Glutamatergic neuron (in vitro differentiated cells): ENCODE data around the gene REC114. TPM values are rescaled to one million over a fixed set of nuclear protein-coding genes. Genes with fewer than 3 reads are reported as not detected.

Experiments
- DNase-seq: peaks from one replicate; pipeline ENCODE4 v3.0.0; 2022
- H3K27ac Mint-ChIP-seq: one replicate; pipeline ENCODE4 v1.8.0; 2020; ENCODE audit warnings: mild to moderate bottlenecking, mixed read lengths, inconsistent platforms; ENCODE audit not compliant: unreplicated experiment
- H3K27me3 Mint-ChIP-seq: one replicate; pipeline ENCODE4 v1.8.0; 2020; ENCODE audit warnings: mild to moderate bottlenecking, moderate library complexity, mixed read lengths, inconsistent platforms; ENCODE audit not compliant: unreplicated experiment
- H3K36me3 Mint-ChIP-seq: one replicate; pipeline ENCODE4 v1.8.0; 2020; ENCODE audit warnings: mild to moderate bottlenecking, mixed read lengths, inconsistent platforms; ENCODE audit not compliant: unreplicated experiment
- H3K4me1 Mint-ChIP-seq: one replicate; pipeline ENCODE4 v1.8.0; 2020; ENCODE audit warnings: mild to moderate bottlenecking, low read depth, mixed read lengths, inconsistent platforms; ENCODE audit not compliant: unreplicated experiment
- H3K4me3 Mint-ChIP-seq: one replicate; pipeline ENCODE4 v1.8.0; 2020; ENCODE audit warnings: mild to moderate bottlenecking, mixed read lengths, inconsistent platforms; ENCODE audit not compliant: unreplicated experiment
- H3K9me3 Mint-ChIP-seq: one replicate; pipeline ENCODE4 v1.8.0; 2020; ENCODE audit warnings: mild to moderate bottlenecking, moderate library complexity, mixed read lengths, inconsistent platforms; ENCODE audit not compliant: unreplicated experiment
- CTCF ChIP-seq: fragments of 200-600 bp; sonication (generic); IDR thresholded peaks from one replicate; pipeline ENCODE4 v1.5.0; 2021; ENCODE audit not compliant: partially characterized antibody, unreplicated experiment
- long read RNA-seq: library from polyadenylated mRNA; unstranded; transcript quantifications from one replicate; pipeline ENCODE4 v2.0.0, GENCODE V29; 2020; ENCODE audit not compliant: unreplicated experiment
- total RNA-seq: library from RNA; stranded (reverse); fragmentation: NEBNext Ultra II Directional; extraction: Animal tissue kit (Norgen Biotek cat#: 25700); gene quantifications from one replicate; pipeline ENCODE4 v1.2.1, GENCODE V29; 2021; ENCODE audit not compliant: unreplicated experiment

Gene REC114, protein sequence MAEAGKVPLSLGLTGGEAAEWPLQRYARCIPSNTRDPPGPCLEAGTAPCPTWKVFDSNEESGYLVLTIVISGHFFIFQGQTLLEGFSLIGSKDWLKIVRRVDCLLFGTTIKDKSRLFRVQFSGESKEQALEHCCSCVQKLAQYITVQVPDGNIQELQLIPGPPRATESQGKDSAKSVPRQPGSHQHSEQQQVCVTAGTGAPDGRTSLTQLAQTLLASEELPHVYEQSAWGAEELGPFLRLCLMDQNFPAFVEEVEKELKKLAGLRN
- total RNA-seq: not detected
- long read RNA-seq: 0 reads

DNA sequence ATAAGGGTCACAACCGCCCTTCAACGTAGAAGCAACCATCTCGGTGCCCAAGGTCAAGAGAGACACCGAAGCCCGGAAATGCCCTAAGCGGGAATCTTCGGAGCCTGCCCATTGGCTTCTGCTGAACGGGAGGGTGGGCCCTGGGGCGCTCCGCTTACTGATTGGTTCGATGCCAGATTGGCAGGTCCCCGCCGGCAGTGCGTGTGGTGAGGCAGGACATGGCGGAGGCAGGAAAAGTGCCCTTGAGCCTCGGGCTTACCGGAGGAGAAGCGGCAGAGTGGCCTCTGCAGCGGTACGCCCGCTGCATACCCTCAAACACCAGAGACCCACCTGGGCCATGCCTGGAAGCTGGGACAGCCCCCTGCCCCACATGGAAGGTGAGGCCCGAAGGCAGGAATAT lies at the start of gene REC114:
Gene REC114, plus strand, starts transcription at position 197 of the 400 bp plus-strand sequence. Its CDS starts 22 bp downstream, at position 219.
- TF ChIP-seq CTCF: no peak
- Mint-ChIP-seq H3K27me3 (peaks cover 2% of the 10 kb centered on the region), H3K36me3 (no peaks in the 10 kb centered on the region), H3K4me3 (no peak within 1 kb of the TSS), H3K9me3 (peaks cover 4% of the 10 kb centered on the region), H3K27ac (no peak within 1 kb of the TSS), H3K4me1 (peaks cover 3% of the 10 kb centered on the region)
- DNase-seq: no peak

DNA sequence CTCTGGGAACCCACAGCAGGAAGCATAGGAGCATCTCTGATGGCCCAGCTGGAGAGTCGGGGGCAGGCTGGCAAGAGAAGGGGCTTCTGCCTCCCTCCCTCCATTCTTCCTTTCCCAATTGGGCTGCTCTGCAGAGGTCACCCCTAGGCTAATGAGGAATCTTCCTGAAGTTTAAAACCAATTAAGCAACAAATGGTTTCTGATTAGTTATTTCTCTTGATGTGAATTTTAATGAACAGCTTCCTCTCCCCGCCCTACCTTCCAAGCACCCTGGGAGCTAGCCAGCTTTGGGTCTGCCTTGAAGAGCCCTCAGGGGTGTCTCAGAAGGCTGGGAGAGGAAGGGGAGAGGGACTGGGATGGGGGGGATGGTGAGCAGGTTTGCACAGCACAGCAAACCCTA lies 49.6 kb upstream of the REC114 start:
- Mint-ChIP-seq H3K27me3 (peaks cover 4% of the 10 kb centered on the region), H3K4me1 (peaks cover 4% of the 10 kb centered on the region), H3K9me3 (peaks cover 1% of the 10 kb centered on the region), H3K27ac (no peak overlapping the region), H3K4me3 (no peak overlapping the region), H3K36me3 (no peaks in the 10 kb centered on the region)
- no peak for DNase-seq
- TF ChIP-seq CTCF: no peak

- Mint-ChIP-seq H3K4me3 (no peak overlapping the region), H3K4me1 (peaks cover 10% of the 10 kb centered on the region), H3K27me3 (peaks cover 4% of the 10 kb centered on the region), H3K9me3 (peaks cover 1% of the 10 kb centered on the region), H3K36me3 (no peaks in the 10 kb centered on the region), H3K27ac (no peak overlapping the region)
- no peak for TF ChIP-seq CTCF
- no peak for DNase-seq
Measured at GRCh38 chr15:73394782-73395181, 48.2 kb upstream of the REC114 start.

DNA sequence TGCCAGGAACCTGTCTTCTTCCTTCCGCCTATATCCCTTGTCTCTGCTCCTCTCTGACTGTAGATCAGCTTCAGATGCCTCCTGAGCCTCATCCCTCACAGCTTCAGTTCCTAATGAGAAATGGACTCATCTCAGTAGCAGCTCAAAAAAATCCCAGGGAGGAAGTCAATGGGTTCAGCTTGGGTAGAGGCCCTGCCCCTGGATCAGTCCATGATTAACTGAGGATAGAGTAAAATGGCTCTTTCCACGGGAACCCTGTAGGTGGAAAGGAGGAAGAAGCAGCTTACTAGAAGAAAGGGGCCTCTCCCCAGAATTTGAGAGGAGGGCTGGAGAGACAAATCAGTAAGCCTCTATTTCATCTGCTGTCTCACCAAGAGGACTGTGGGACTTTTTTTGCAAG lies 47.3 kb upstream of the REC114 start:
- Mint-ChIP-seq H3K27me3 (peaks cover 4% of the 10 kb centered on the region), H3K4me3 (no peak overlapping the region), H3K27ac (no peak overlapping the region), H3K9me3 (peaks cover 1% of the 10 kb centered on the region), H3K36me3 (no peaks in the 10 kb centered on the region), H3K4me1 (peaks cover 10% of the 10 kb centered on the region)
- no peak for TF ChIP-seq CTCF
- no peak for DNase-seq

DNA sequence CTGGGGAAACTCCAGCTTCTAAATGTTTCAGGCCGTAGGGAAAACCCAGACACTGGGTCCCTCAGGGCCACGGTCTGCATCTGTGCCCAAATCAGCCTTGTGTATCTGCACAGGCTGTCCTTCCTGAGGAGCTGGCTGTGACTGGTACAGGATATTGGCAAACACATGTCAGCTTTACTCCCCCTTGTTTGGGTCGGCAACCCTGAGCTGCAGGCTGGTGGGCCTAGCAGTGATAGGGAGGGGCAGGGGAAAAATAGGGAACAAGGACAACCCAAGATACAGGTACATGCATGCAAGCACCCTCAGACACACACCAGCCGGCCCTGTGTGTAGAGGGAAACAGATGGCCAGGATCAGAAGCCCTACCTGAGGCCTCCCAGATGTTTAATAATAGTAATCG lies 45.5 kb upstream of the REC114 start:
- H3K4me3 Mint-ChIP-seq: no peak overlapping the region
- H3K4me1 Mint-ChIP-seq: peaks cover 10% of the 10 kb centered on the region
- no peak for DNase-seq
- peaks cover 3% of the 10 kb centered on the region for H3K27me3 Mint-ChIP-seq
- H3K27ac Mint-ChIP-seq: peak overlapping the region; percentile 79
- H3K36me3 Mint-ChIP-seq: no peaks in the 10 kb centered on the region
- peaks cover 1% of the 10 kb centered on the region for H3K9me3 Mint-ChIP-seq
- no peak for TF ChIP-seq CTCF
